Stimulated activated CD8-positive, alpha-beta memory T cell treated with anti-CD3 and anti-CD28 coated beads, Interleukin-2, amount 100 ng/mL, for 1 hour (primary cell): ENCODE measurements around the gene IMP4.
"Not testable (repeated sequence)": the region's sequence is repeated elsewhere in the genome, so short reads cannot be mapped to it uniquely, and the experiment has no call there.

Experiments
- DNase-seq, 2 donors: peaks; one replicate each; pipeline ENCODE4 v3.0.0-alpha.2; 2020; ENCODE audit warnings: low read depth in 2 of 2

IMP4 gene, protein sequence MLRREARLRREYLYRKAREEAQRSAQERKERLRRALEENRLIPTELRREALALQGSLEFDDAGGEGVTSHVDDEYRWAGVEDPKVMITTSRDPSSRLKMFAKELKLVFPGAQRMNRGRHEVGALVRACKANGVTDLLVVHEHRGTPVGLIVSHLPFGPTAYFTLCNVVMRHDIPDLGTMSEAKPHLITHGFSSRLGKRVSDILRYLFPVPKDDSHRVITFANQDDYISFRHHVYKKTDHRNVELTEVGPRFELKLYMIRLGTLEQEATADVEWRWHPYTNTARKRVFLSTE

DNA sequence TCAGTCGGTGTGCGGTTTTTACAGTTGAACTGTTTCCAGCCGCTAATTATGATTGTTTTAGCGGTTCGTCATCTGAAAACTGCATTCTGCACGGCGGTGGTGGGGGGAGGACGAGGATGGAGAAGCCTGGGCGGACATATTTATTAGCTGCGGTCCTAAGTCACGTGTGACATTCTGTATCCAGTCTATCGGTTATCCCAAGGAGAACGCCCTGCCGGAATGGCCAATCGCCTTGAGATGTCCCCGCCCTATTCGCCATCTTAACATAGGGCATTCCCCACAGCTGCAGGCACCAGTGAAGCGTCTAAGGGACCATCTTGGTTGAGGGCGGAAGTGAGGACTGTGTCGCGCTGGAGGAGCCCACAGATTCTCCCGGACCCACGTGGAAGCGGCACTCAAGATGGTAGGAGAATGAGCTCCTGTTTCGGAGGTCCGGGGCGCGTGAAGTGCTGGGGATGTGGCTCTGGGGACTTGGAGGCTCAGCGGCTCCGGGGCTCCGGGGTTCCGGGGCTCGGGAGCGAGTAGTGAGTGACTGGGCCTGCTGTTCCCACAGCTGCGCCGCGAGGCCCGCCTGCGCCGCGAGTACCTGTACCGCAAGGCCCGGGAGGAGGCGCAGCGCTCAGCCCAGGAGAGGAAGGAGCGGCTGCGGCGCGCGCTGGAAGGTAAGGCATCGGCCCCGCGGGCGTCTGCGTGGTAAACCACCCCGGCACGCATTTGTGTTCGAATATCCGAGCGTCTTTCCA is at the start of gene IMP4:
Gene IMP4 (plus strand): TSS at position 365 of the 743 bp plus-strand sequence. CDS start 36 bp downstream, at position 401.
- DNase-seq = peak; percentile 82 to 89

DNA sequence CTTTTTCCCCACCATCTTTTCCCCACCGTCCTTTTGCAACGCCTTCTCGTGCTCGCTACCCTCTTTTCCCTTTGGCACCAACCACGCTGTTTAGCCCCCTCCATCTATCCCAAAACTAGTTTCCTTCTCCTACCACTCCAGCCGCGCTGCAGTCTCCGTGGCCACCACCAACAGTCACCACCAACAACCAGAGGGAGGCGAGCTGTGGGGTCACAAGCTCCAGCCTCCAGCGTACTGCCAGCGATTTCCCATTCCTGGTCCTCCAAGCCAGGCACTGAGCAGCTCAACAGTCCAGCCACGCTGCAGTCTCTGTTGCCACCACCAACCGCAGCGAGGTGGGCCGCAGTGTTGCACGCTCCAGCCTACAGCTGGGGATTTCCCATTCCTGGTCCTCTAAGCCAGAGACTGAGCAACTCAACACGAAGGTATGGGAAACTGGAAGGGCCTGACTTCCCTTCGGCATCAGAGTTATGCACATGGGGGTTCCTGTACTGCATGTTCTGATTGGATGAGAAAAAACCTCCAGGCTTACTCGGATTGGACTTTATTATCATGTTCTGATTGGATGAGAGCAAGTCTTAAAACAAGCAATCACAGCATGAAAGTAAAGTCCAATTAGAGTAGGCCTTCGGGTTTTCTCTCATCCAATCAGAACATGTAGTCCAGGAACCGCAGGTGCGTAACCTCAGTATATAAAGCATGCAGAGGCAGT is 42.3 kb upstream of the IMP4 start:
- no peak for DNase-seq

- DNase-seq = no peak
These were observed 41.7 kb upstream of the IMP4 start for GRCh38 chr2:130300970-130301348.

GRCh38 chr2:130302164-130302886 is 40.4 kb upstream of the IMP4 start:
- no peak for DNase-seq

GRCh38 chr2:130303169-130303568 is 39.5 kb upstream of the IMP4 start:
- DNase-seq = no peak

GRCh38 chr2:130304726-130305125 is 38.0 kb upstream of the IMP4 start:
- DNase-seq = no peak

GRCh38 chr2:130307850-130308249 is 34.8 kb upstream of the IMP4 start:
- DNase-seq = no peak

GRCh38 chr2:130310881-130311280 is 31.8 kb upstream of the IMP4 start:
- DNase-seq = no peak

DNA sequence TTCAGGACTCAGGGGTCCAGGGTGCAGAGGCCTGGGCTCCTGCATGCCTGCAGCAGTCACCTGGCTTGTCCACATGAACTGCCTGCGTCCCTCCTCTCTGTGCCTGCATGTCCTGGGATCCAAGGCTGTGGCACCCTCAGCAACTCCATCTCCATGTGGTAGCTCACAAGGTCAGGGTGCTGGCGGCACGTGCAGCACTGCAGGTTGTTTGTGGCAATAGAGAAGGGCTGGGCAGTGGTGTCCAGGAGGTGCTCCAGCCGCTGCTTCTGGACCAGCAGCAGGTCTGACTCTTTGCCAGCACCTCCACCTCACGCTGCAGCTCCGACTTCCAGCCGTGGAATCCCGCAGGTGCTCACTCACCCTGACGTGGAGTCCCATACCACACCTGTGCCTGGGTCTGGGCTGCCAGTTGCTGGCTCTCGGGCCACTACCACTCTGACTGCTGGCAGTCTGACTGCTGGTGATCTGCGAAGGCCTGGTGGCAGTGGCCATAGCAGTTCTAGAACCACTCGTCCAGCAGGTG is 28.8 kb upstream of the IMP4 start:
- DNase-seq = no peak

DNA sequence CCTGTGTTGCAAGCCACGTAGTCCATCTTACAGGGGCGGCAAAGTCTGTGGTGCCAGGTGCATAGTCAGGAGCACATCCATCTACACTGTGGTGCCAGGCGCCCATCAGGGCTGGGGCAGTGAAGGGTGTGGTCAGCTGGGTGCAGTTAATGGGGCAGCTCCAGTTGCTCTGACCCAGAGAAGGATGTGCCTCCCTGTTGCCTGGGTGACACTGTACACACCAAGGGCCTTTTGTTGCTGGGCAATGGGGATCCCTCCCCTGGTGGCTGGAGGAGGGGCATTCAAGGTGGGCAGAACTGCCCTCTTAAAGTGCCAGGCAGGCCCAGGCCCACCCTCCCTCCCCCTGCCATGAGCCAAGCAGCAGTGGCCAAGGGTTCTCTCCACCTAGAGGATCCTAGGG is 28.3 kb upstream of the IMP4 start:
- no peak for DNase-seq

DNA sequence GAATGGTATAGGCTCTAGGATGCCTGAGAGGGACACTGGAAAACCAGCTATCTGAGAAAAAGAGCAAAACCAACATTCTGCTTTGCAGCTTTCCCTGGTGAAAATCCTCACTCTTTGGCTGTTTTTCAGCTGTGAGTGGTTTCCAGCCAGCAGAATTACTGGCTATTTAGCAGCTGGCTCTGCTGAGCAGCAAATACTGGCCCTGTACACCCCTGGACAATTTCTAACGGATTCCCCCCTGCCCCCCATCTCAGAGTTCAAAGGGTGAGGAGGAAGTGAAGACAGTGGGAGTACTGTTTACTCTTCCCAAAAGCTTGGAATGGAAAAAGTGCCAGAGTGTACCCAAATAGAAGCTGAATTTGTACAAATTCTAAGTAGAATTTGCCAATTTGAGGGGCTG is 26.1 kb upstream of the IMP4 start:
- no peak for DNase-seq

- no peak for DNase-seq
These were observed 23.8 kb upstream of the IMP4 start for GRCh38 chr2:130318906-130319305.

DNA sequence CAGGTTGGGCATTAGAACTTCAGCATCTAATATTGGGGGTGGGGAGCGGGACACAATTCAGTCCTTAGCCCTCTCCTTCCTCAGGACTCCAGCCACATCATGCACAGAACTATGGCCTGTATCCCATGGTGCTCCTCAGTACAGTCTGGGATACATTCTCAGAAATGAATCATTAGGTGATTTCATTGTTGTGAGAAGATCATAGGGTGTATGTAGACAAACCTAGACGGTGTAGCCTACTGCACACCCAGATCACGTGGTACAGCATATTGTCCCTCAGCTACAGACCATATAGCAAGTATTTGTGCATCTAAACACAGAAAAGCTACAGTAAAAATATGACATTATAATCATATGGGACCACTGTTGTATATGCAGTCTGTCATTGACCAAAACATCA is 23.2 kb upstream of the IMP4 start:
- DNase-seq = no peak

- no peak for DNase-seq
These were observed 14.8 kb upstream of the IMP4 start for GRCh38 chr2:130327703-130328527.

DNA sequence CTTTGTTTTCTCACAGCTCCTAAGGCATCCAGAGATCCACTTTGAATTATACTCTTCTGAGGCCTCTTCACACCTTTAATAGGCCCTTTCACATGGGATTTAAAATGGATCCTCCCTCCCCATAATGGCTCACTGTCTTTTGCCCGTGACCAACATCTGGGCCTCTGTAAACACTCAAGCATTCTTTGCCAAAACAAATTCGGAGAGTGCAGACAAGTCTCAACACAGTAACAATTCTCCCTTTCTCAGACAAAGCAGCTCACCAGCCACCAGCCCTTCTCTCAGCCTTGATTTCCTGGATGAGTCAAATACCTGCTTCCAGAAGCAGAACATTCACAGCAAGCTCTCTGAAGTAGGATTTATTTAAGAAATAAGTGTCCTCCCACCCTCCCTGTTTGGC is 14.0 kb upstream of the IMP4 start:
- no peak for DNase-seq

DNA sequence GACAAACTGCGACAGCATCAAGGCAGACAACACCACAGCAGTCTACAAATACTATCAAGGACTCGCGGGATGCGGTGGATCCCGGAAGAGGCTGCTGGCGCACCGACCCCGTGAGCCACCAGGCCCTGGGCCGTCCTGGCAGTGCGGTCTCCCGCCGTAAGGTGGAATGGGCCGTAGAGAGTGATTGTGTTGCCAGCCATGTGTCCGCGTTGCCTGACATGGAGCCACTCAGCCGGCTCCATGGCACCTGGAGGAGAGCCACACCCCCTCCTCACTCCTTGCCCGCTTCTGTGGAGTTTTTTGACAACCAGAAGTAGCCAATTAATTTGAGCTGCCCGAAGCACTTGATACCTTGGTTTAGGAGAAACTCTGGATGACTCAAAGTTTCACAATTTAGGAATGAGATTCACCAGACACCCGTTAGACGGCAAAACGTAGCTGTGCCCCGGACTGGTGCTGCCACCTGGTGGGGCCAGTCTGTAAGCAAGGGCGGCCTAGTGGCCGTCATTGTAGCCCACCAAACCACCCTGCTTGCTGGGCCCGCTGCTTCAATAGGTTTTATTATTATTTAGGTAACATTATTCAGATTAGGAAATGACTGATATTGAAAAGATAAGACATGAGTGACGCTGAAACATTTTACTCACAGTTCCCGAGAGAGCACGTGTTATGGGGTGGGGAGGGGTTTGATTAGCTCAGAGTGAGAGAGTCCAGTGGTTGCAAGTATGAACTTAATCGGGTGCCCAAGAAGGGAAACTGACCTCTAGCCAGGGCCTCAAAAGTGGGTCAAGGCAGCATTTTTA is 10.2 kb upstream of the IMP4 start:
- DNase-seq = peak; percentile 29 to 49

- DNase-seq = not testable (repeated sequence)
These were observed 9.4 kb upstream of the IMP4 start for GRCh38 chr2:130333253-130333652.

DNA sequence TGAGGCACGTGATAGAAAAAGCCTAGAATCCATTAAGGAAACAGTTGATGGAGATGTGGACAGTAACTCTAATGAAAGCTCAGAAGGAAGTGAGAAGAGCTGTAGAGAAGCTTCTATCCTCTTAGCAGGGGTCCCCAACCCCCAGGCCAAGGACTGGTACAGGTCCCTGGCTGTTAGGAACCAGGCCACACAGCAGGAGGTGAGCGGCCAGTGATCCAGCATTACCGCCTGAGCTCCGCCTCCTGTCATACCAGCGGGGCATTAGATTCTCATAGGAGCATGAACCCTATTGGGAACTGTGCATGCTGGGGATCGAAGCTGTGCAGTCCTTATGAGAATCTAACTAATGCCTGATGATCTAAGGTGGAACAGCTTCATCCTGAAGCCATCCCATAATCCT is 8.7 kb upstream of the IMP4 start:
- no peak for DNase-seq

DNA sequence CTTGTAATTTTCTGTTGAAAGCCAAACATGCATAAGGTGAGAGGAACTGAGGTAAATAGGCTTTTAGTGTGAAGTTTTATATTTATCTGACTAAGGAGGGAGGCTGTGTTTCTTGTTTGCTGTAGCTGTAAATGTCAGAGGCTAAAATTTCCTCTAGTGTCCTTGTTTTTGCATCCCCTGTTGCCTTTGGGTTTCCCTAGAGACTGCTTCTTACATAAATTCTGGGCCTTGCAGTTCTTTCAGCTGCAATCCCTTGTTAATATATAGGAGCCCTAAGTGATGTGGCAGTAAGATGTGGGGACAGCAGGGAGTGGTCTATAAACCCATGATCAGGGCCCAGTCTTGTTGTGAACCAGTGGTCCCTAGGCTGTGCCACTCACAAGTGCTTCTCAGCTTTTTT is 7.5 kb upstream of the IMP4 start:
- no peak for DNase-seq
